H1 (cell line): ENCODE data around the gene ACVR1.

Source experiments
- ATF3 ChIP-seq: IDR thresholded peaks from 2 replicates; pipeline ENCODE4 v1.6.1; 2011; ENCODE audit warnings: low read depth, mild to moderate bottlenecking, low read length; ENCODE audit not compliant: insufficient read depth
- CTCF ChIP-seq, 3 experiments: IDR thresholded peaks; 1 replicate in 2 of 3; 2 replicates in 1 of 3; pipeline versions ENCODE4 v1.5.1 to v1.6.1; 2011; ENCODE audit warnings: low read length in 3 of 3, mild to moderate bottlenecking in 3 of 3, inconsistent platforms in 2 of 3, low read depth in 1 of 3, moderate library complexity in 1 of 3; ENCODE audit not compliant: insufficient read depth in 1 of 3; ENCODE audit errors: control extremely low read depth in 1 of 3
- POLR2A ChIP-seq, 2 experiments: IDR thresholded peaks; 1 replicate in 1 of 2; 2 replicates in 1 of 2; pipeline ENCODE4 v1.6.1; 2011; ENCODE audit warnings: low read depth in 2 of 2, low read length in 2 of 2, mild to moderate bottlenecking in 2 of 2; ENCODE audit errors: control extremely low read depth in 1 of 2
- POLR2AphosphoS5 ChIP-seq: IDR thresholded peaks from 2 replicates; pipeline ENCODE4 v1.6.1; 2011; ENCODE audit warnings: low read depth, low read length
- TAF1 ChIP-seq: IDR thresholded peaks from 2 replicates; pipeline ENCODE4 v1.6.1; 2011; ENCODE audit warnings: mild to moderate bottlenecking, low read depth, low read length
- USF2 ChIP-seq: IDR thresholded peaks from 2 replicates; pipeline ENCODE4 v1.6.1; 2011; ENCODE audit warnings: low read length, improper control_type of control experiment
- ZNF274 ChIP-seq: IDR thresholded peaks from 2 replicates; pipeline ENCODE4 v1.7.0; 2012; ENCODE audit warnings: low read length, borderline replicate concordance; ENCODE audit errors: extremely low read depth

DNA sequence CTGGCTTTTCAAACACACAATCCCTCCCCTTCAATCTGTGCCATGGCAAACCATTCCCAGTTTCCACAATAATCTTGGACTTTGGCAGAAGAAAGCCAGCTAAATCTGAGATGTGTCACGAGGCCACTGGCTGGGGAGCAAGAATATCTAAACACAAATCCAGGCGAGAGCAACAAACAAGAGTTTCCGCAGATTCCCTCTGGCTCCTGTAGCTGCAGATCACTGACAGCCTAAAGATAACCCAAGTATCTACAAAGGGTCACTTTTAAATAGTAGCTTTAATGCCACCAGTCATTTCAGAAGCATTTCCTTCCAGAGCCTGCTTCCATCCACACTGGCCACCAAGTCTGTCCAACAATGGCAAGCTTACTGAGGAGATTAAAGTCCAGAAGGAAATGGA, 86.9 kb downstream of the ACVR1 start:
- TF ChIP-seq POLR2AphosphoS5, result no peak
- no peak for TF ChIP-seq USF2
- TF ChIP-seq CTCF (IDR thresholded peaks at IDR 0.05; ENCODE audit: control extremely low read depth in 1 of 3, insufficient read depth in 1 of 3, low read depth in 1 of 3, low read length in 3 of 3), result no peak
- no peak for TF ChIP-seq POLR2A (IDR thresholded peaks at IDR 0.05; ENCODE audit: control extremely low read depth in 1 of 2, low read depth in 2 of 2, low read length in 2 of 2)
- no peak for TF ChIP-seq ZNF274
- no peak for TF ChIP-seq ATF3
- no peak for TF ChIP-seq TAF1
